HG03571 (cell line): Measurements from ENCODE around the gene A2M.

Experiments
- ATAC-seq: cut with Tn5 transposase; IDR thresholded peaks from one replicate; pipeline ENCODE4 v1.9.1; 2021; ENCODE audit not compliant: unreplicated experiment

The A2M gene

GRCh38 chr12:9074484-9075137 lies 41.1 kb downstream of the A2M start:
- no peak for ATAC-seq

GRCh38 chr12:9073076-9073475 lies 42.6 kb downstream of the A2M start:
- ATAC-seq = no peak

DNA sequence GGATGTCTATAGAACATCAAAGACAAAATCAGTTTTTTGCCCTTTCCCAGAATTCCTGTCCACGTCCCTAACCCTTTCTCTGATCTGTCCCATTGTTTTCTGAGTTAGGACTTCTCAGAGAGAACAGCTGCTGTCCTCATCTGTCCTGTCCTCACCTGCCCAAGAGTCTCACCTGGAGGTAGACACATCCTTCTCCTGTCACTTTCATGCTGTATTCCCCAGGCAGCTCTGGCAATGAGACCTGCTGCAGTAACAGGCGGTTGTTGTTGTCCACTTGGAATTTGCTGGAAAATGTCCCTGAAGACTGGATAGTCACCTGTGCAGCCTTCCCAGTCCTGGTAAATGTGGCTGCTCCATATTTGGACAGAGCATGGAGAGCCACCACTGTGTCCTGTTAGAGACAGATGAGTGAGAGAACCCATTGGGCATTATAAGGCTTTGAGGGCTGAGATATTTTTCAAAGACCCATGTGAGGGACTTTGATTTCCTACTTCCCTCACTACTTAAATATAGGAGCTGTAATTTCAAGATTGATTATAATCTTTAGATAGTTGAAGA lies 43.2 kb downstream of the A2M start:
- ATAC-seq = no peak

- ATAC-seq = no peak
Observed at GRCh38 chr12:9071969-9072368, 43.8 kb downstream of the A2M start.

- ATAC-seq = no peak
Observed at GRCh38 chr12:9071518-9071917, 44.2 kb downstream of the A2M start.

GRCh38 chr12:9070351-9070750 lies 45.4 kb downstream of the A2M start:
- no peak for ATAC-seq

- ATAC-seq = no peak
Observed at GRCh38 chr12:9068600-9068999, 47.1 kb downstream of the A2M start.

- ATAC-seq = no peak
Observed at GRCh38 chr12:9068086-9068485, 47.6 kb downstream of the A2M start.

DNA sequence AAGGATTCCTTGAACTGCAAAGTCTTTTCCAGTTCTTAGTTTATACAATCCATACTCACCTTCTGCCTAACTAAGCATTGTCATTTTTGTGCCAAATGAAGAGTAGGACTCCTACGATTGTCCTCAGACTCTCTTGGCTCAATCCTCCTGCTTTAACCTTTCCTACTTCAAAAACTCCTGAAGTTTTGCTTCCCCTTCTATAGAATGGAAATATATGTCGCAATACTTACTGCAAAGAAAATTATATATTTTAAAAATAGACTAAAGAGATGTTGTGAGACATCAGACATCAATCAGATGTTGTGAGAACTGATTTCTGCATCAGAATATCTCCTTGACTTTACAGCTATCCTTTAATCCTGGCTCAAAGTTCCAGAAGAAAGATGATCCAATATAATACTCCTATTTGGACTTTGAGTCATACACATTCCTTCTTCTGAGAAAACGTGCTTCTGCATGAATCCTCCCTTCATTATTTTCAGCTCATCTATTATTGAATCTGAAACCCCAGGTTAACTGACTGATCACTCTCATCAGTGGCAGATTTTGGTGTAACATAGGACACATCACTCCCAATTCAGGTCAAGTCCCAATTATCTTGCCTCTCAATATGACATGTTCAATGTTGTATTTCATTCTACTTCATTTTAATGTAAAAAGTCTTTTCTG lies 48.8 kb downstream of the A2M start:
- ATAC-seq = no peak

DNA sequence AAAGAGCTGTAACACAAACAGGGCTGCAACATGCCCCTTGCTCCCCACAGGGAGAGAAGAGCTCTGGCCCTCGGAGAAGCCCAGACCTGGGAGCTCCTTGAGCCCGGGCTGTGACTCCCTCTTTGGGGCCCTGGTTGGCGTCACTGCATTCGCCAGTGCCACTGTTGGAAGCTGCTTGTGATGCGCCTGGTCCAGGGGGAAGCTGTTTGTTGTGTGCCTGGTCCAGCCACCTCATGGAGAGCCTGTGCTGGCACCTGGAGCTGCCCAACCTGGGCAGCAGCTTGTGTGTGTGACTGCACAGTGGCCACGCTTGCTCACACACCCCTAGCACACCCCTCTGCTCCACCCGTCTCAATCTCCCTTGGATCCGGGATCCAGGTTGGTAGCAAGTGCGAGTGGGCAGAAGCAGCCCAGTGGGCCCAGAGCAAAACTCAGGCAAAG lies 49.5 kb downstream of the A2M start:
- no peak for ATAC-seq

- ATAC-seq = no peak
Observed at GRCh38 chr12:9065607-9065856, 50.2 kb downstream of the A2M start.

GRCh38 chr12:9064815-9065606 lies 50.7 kb downstream of the A2M start:
- no peak for ATAC-seq

- ATAC-seq = no peak
Observed at GRCh38 chr12:9064201-9064814, 51.4 kb downstream of the A2M start.

- no peak for ATAC-seq
Observed at GRCh38 chr12:9052610-9053009, 63.1 kb downstream of the A2M start.

DNA sequence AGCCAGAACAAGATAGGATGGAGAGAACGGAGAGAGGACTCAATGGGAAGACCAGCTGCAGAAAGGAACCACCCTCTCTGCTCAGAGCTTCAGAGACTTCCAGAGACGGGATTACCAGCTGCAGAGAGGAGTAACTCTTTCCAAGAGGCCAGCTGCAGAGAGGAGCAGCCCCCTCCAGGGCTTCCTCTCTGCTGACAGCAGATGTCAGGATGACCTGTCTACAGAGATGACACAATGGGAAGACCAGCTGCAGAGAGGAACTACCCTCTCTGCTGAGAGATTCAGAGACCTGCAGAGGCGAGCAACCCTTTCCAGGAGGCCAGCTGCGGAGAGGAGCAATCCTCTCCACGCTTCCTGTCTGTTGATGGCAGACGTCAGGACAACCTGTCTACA lies 64.6 kb downstream of the A2M start:
- no peak for ATAC-seq

DNA sequence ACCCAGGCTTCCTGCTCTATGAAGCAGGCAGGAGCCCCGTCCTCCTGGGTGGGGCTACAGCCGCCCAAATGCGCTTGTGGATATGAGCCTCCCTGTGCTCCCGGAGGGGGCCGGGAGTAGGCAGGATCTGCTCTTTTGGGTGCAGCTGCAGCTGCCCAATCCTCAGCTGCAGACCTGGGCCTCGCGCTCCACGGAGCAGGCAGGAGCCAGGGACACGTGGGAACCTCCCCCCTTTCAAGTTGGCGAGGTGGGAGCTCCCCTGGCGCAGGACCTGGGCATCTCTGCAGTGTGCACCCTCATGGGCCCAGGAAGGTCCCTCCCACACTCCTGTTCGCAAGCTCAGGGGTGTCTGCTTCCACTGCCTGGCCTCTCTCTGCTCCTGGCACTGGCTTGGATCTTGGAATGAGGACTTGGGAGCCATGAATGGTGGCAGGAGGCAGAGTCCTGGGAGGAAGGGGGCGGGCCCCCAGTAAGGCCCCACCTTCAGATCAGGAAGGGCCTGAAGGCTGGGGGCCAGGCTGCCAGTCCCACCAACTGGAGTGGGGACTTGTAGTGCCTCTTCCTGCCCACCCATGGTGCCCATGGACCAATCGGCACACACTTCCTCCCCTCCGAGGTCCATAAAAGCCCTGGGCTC lies 65.1 kb downstream of the A2M start:
- no peak for ATAC-seq

DNA sequence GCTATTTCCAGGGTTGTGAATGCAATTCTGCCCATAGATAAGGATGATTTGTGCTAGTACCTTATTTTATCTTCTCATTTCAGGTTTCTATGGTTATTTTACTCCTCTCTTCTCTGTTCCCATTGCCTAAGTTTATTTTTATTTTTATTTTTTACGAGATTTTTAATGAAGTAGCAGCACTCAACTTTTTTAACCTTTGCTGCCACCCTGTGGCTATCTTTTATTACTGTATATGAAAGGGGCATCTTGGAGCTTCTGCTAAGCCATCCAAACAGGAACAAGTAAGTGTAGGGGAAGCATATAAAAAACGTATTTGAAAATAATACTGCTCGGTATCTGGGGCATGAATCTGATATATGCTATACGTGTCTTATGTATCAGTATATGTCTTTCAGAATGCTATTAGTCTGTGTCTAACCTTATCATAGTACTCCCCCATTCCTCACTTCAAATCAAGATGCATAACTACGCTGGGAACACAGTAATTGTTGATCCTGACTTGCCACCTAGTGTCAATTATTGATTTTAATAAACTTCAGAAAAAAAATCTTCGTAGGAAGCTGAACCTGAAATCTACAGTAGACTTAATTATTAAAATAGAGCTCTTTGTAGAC lies 66.1 kb downstream of the A2M start:
- no peak for ATAC-seq

DNA sequence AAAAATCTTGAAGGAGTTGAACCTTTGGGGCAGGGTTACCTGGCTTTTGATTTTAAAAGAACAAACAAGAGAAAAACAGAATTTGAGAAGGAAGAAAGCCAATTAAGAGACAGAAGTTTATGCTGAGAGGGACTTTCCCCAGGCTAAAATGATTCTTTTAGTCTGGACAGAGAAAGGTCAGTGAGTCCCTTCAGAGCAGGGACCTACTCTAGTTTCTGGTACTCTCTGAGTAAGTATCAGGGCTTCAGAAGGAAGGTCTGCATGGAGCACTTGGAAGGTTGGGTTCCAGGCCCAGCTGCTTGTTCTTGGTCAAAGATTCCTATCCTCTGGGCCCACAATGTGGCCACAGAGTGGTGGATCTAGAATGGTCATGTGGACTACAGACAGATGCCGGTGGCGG lies 66.8 kb downstream of the A2M start:
- ATAC-seq = no peak

DNA sequence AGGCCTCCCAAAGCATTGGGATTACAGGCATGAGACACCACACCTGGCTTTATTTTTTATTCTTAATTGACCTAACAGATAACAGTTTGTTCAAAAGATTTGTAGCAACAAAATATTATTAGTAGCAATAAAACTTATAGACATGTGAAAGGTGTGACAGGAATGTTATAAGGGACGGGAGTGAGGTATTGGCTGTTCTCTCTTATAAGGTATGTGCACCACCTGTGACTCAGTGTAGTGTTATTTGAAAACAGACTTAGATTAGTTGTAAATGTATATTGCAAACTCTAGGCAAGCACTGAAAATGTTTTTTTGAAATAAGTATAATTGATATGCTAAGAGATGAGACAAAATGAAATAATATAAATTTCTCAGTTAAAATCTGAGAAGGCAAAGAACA lies 68.6 kb downstream of the A2M start:
- ATAC-seq = no peak

- ATAC-seq = no peak
Observed at GRCh38 chr12:9043766-9044165, 72.0 kb downstream of the A2M start.

- no peak for ATAC-seq
Observed at GRCh38 chr12:9041321-9041720, 74.4 kb downstream of the A2M start.
